IMR-90 (cell line): ENCODE data around the gene CAMK2D. TPM values are rescaled to one million over a fixed set of nuclear protein-coding genes. Genes with fewer than 3 reads are reported as not detected.

Experiments
- ATAC-seq: fragments of 200-7000 bp; cut with Tn5 transposase; 2 replicates; pipeline ENCODE4 v1.9.1; 2020; ENCODE audit warnings: low read depth, mild to moderate bottlenecking, moderate library complexity
- BruUV-seq: library from RNA; stranded (reverse); fragments of 400-500 nt; replicated peaks from 2 replicates; lab custom pipeline; 2021; lab: Mats Ljungman, UMichigan
- CTCF ChIA-PET: fragments of 300-600 bp; formaldehyde crosslinking; extraction: SDS; loops from one replicate; lab custom pipeline; 2021; ENCODE audit warnings: antibody characterized with exemption; lab: Yijun Ruan, JAX
- POLR2A ChIA-PET: fragments of 300-600 bp; sonication (Branson Sonifier 250); formaldehyde crosslinking; loops from one replicate; lab custom pipeline; 2022; ENCODE audit warnings: antibody characterized with exemption; ENCODE audit not compliant: unreplicated experiment; lab: Charles Lee
- DNase-seq: peaks from one replicate; pipeline ENCODE4 v3.0.0; 2013
- H2AFZ ChIP-seq: replicated peaks from 2 replicates; pipeline ENCODE3; 2013; ENCODE audit warnings: low read length, mild to moderate bottlenecking; ENCODE audit not compliant: poor library complexity
- H2AK5ac ChIP-seq: 2 replicates; pipeline ENCODE4 v1.6.1; 2013; ENCODE audit warnings: low read depth, low read length, inconsistent platforms
- H2AK9ac ChIP-seq: replicated peaks from 2 replicates; pipeline ENCODE3; 2013; ENCODE audit warnings: mild to moderate bottlenecking, low read depth, low read length, moderate library complexity; ENCODE audit not compliant: poor library complexity
- H2BK120ac ChIP-seq: 2 replicates; pipeline ENCODE4 v1.6.1; 2013; ENCODE audit warnings: low read depth, low read length, inconsistent platforms
- H2BK15ac ChIP-seq: 3 replicates; pipeline ENCODE4 v1.6.1; 2013; ENCODE audit warnings: low read depth, low read length, inconsistent platforms
- H2BK20ac ChIP-seq: 2 replicates; pipeline ENCODE4 v1.6.1; 2013; ENCODE audit warnings: low read depth, mild to moderate bottlenecking, inconsistent platforms, low read length, moderate library complexity
- H2BK5ac ChIP-seq: 2 replicates; pipeline ENCODE4 v1.6.1; 2013; ENCODE audit warnings: mild to moderate bottlenecking, low read depth, low read length, inconsistent platforms; ENCODE audit not compliant: poor library complexity, severe bottlenecking
- H3K14ac ChIP-seq: replicated peaks from 2 replicates; pipeline ENCODE4 v1.6.1; 2013; ENCODE audit warnings: low read depth, low read length, inconsistent platforms
- H3K18ac ChIP-seq: 2 replicates; pipeline ENCODE4 v1.6.1; 2013; ENCODE audit warnings: low read depth, low read length, control low read depth
- H3K23ac ChIP-seq: 2 replicates; pipeline ENCODE4 v1.6.1; 2013; ENCODE audit warnings: low read depth, low read length, inconsistent platforms
- H3K27ac ChIP-seq: 2 replicates; pipeline ENCODE4 v1.5.1; 2013; ENCODE audit warnings: mild to moderate bottlenecking, control low read depth, low read length; ENCODE audit not compliant: insufficient read depth
- H3K27me3 ChIP-seq: 2 replicates; pipeline ENCODE4 v1.6.1; 2013; ENCODE audit warnings: low read length; ENCODE audit not compliant: control insufficient read depth, insufficient read depth
- H3K36me3 ChIP-seq: 2 replicates; pipeline ENCODE4 v1.6.1; 2013; ENCODE audit warnings: low read length, mixed read lengths; ENCODE audit not compliant: control insufficient read depth, insufficient read depth
- H3K4ac ChIP-seq: 2 replicates; pipeline ENCODE4 v1.6.1; 2013; ENCODE audit warnings: low read depth, low read length, inconsistent platforms
- H3K4me1 ChIP-seq: 2 replicates; pipeline ENCODE4 v1.6.1; 2013; ENCODE audit warnings: low read length, mixed read lengths; ENCODE audit not compliant: control insufficient read depth, insufficient read depth
- H3K4me2 ChIP-seq: 2 replicates; pipeline ENCODE4 v1.6.1; 2013; ENCODE audit warnings: low read depth, mild to moderate bottlenecking, control low read depth, low read length, moderate library complexity
- H3K4me3 ChIP-seq: 2 replicates; pipeline ENCODE4 v1.5.1; 2013; ENCODE audit warnings: low read depth, mild to moderate bottlenecking, control low read depth, low read length, moderate library complexity; ENCODE audit not compliant: insufficient read depth
- H3K56ac ChIP-seq: 2 replicates; pipeline ENCODE4 v1.6.1; 2013; ENCODE audit warnings: low read length, inconsistent platforms; ENCODE audit not compliant: insufficient read depth; ENCODE audit errors: extremely low read depth
- H3K79me1 ChIP-seq, 2 experiments: 2 replicates each; pipeline ENCODE4 v1.6.1; 2013; ENCODE audit warnings: low read length in 2 of 2, inconsistent platforms in 1 of 2, low read depth in 1 of 2
- H3K9ac ChIP-seq: 2 replicates; pipeline ENCODE4 v1.6.1; 2013; ENCODE audit warnings: low read depth, low read length, control low read depth
- H3K9me1 ChIP-seq: 2 replicates; pipeline ENCODE4 v1.6.1; 2013; ENCODE audit warnings: low read length, inconsistent platforms; ENCODE audit not compliant: insufficient read depth
- H3K9me3 ChIP-seq: 2 replicates; pipeline ENCODE4 v1.6.1; 2013; ENCODE audit warnings: low read length; ENCODE audit not compliant: control insufficient read depth, insufficient read depth
- H4K20me1 ChIP-seq: 2 replicates; pipeline ENCODE4 v1.6.1; 2013; ENCODE audit warnings: low read length, inconsistent platforms; ENCODE audit not compliant: insufficient read depth
- H4K5ac ChIP-seq: 2 replicates; pipeline ENCODE4 v1.6.1; 2013; ENCODE audit warnings: mild to moderate bottlenecking, low read depth, low read length, control low read depth
- H4K8ac ChIP-seq, 2 experiments: 2 replicates each; pipeline ENCODE4 v1.6.1; 2013; ENCODE audit warnings: low read depth in 2 of 2, low read length in 2 of 2, control low read depth in 1 of 2, inconsistent platforms in 1 of 2
- H4K91ac ChIP-seq: 2 replicates; pipeline ENCODE4 v1.6.1; 2013; ENCODE audit warnings: low read depth, low read length, inconsistent platforms; ENCODE audit not compliant: insufficient read depth
- CHD1 ChIP-seq: IDR thresholded peaks from 2 replicates; pipeline ENCODE4 v1.6.1; 2012; ENCODE audit warnings: low read depth, low read length, improper control_type of control experiment
- FOS ChIP-seq: fragments of 150-350 bp; IDR thresholded peaks from 2 replicates; pipeline ENCODE4 v1.6.1; 2016; ENCODE audit warnings: low read depth, low read length
- NFE2L2 ChIP-seq: fragments of 150-350 bp; IDR thresholded peaks from 2 replicates; pipeline ENCODE4 v1.6.1; 2016; ENCODE audit warnings: low read depth, mild to moderate bottlenecking, low read length
- RAD21 ChIP-seq: IDR thresholded peaks from 2 replicates; pipeline ENCODE4 v1.6.1; 2012; ENCODE audit warnings: low read length, improper control_type of control experiment
- WGBS, 2 experiments: methylation state at CpG; one replicate each; pipeline versions ENCODE4 v1.1.5 to v1.1.7; 2013; ENCODE audit warnings: missing lambda C conversion rate in 2 of 2; ENCODE audit not compliant: insufficient read length in 1 of 2; ENCODE audit errors: extremely low coverage in 2 of 2; 5-methylcytosine and 5-hydroxymethylcytosine counted together
- dilution Hi-C: fragments of 300-500 bp; cut with HindIII; formaldehyde crosslinking; loops from one replicate; pipeline ENCODE4 v1.14.3; 2018; ENCODE audit warnings: low sequenced_read_pairs; ENCODE audit not compliant: unreplicated experiment
- in situ Hi-C: fragments of 300-500 bp; cut with MboI; formaldehyde crosslinking; loops from 3 replicates; pipeline ENCODE4 v1.14.3; 2019; ENCODE audit warnings: low sequenced_read_pairs, inconsistent platforms, mixed read lengths
- intact Hi-C: fragments of 100-400 bp; cut with micrococcal nuclease; formaldehyde crosslinking; loops from 2 replicates; pipeline ENCODE4 v1.10.0; 2022
- polyA plus RNA-seq, 3 experiments: library from polyadenylated mRNA; depleted of rRNA; stranded (reverse); fragments of >200 nt; gene quantifications; 2 replicates each; pipeline ENCODE4 v1.2.3, GENCODE V29; 2012; ENCODE audit warnings: low replicate concordance in 1 of 3
- total RNA-seq: library from RNA; depleted of rRNA; stranded (reverse); fragments of >200 nt; gene quantifications from 2 replicates; pipeline ENCODE4 v1.2.3, GENCODE V29; 2012

The CAMK2D gene
- total and polyA plus RNA-seq, 2 of the 4 experiments (the other 2 are of a cell fraction): 44.6 to 156 TPM

DNA sequence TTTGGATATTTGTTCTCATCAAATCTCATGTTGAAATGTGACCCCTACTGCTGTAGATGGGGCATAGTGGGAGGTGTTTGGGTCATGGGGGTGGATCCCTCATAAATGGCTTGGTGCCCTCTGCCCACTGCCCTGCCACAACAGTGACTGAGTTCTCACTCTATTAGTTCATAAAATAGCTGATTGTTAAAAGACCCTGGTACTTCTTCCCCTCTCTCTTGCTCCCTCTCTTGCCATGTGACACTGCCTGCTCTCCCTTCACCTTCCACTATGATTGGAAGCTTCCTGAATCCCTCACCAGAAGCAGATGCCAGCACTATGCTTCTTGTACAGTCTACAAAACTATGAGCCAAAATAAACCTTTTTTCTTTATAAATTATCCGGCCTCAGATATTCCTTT is 182.2 kb downstream of the CAMK2D start:
- no peak overlapping the region for H3K4ac ChIP-seq
- H3K18ac ChIP-seq: no peak overlapping the region
- no peak overlapping the region for H2BK5ac ChIP-seq
- H3K79me1 ChIP-seq: peaks cover 28 to 29% of the 10 kb centered on the region in 2 experiments
- H3K14ac ChIP-seq: no peak overlapping the region
- no peak overlapping the region for H2BK20ac ChIP-seq
- no peak overlapping the region for H4K5ac ChIP-seq
- H4K8ac ChIP-seq: no peak overlapping the region
- ChIA-PET CTCF (interaction anchor here (1.0 kb wide), 1 partner anchor 18 kb away, joined by 3 read pairs; no protein-coding TSS in a partner anchor), POLR2A (no interaction called here)
- ATAC-seq: no peak
- no peak overlapping the region for H3K27ac ChIP-seq
- dilution Hi-C loops: no loop called here
- no peak overlapping the region for H2AFZ ChIP-seq
- no peak overlapping the region for H3K56ac ChIP-seq
- WGBS, 2 experiments: 100% methylated on average over 1 of the region's 1 CpG; no CpG with 5 or more reads in 1 of the 2 experiments
- BruUV-seq: no TSS peak
- H3K27me3 ChIP-seq: no peaks in the 10 kb centered on the region
- H3K4me2 ChIP-seq: no peak overlapping the region
- DNase-seq: no peak
- H3K9ac ChIP-seq: no peak overlapping the region
- H3K9me3 ChIP-seq: no peaks in the 10 kb centered on the region
- no peak overlapping the region for H3K4me3 ChIP-seq
- no peak overlapping the region for H4K91ac ChIP-seq
- H3K36me3 ChIP-seq: no peaks in the 10 kb centered on the region
- peaks cover 7% of the 10 kb centered on the region for H3K4me1 ChIP-seq
- peaks cover 2% of the 10 kb centered on the region; the same call in 1 of the 2 replicates for H3K9me1 ChIP-seq
- H3K23ac ChIP-seq: no peak overlapping the region
- H4K20me1 ChIP-seq: peaks cover 5% of the 10 kb centered on the region; the same call in 1 of the 2 replicates
- no peak overlapping the region for H2AK5ac ChIP-seq
- no peak overlapping the region for H2BK15ac ChIP-seq
- no peak overlapping the region for H2AK9ac ChIP-seq
- no peak overlapping the region for H2BK120ac ChIP-seq
- intact Hi-C loops: no loop called here
- in situ Hi-C loops: no loop called here
- TF ChIP-seq CHD1 (no peak), FOS (no peak), RAD21 (no peak), NFE2L2 (no peak)
